ENCODE data around the gene BNC1.
"Not testable (repeated sequence)": the region's sequence is repeated elsewhere in the genome, so short reads cannot be mapped to it uniquely, and the experiment has no call there.

BNC1 gene

GRCh38 chr15:83248151-83249029 lies 36.1 kb downstream of the BNC1 start:
- DNase-seq (ENCODE audit: low read depth) = no peak

- DNase-seq (ENCODE audit: low read depth) = no peak
Observed at GRCh38 chr15:83243634-83244033, 40.8 kb downstream of the BNC1 start.

GRCh38 chr15:83230242-83230641 lies 54.2 kb downstream of the BNC1 start:
- DNase-seq (ENCODE audit: low read depth) = no peak

- DNase-seq (ENCODE audit: low read depth) = no peak
Observed at GRCh38 chr15:83225449-83225848, 59.0 kb downstream of the BNC1 start.

- DNase-seq (ENCODE audit: low read depth) = not testable (repeated sequence)
Observed at GRCh38 chr15:83221781-83222180, 62.7 kb downstream of the BNC1 start.

- no peak for DNase-seq (ENCODE audit: low read depth)
Observed at GRCh38 chr15:83219026-83219425, 65.4 kb downstream of the BNC1 start.

- DNase-seq (ENCODE audit: low read depth) = no peak
Observed at GRCh38 chr15:83215306-83215705, 69.2 kb downstream of the BNC1 start.

- DNase-seq (ENCODE audit: low read depth) = no peak
Observed at GRCh38 chr15:83210619-83211018, 73.8 kb downstream of the BNC1 start.

GRCh38 chr15:83209333-83209732 lies 75.1 kb downstream of the BNC1 start:
- no peak for DNase-seq (ENCODE audit: low read depth)

GRCh38 chr15:83208367-83208661 lies 76.2 kb downstream of the BNC1 start:
- no peak for DNase-seq (ENCODE audit: low read depth)

GRCh38 chr15:83207660-83208366 lies 76.7 kb downstream of the BNC1 start, which contains the start of gene HDGFL3:
HDGFL3 (minus strand) TSS chr15:83207823; CDS start chr15:83207414, 409 bp downstream.
- DNase-seq (ENCODE audit: low read depth) = no peak

- no peak for DNase-seq (ENCODE audit: low read depth)
Observed at GRCh38 chr15:83207009-83207659, 77.3 kb downstream of the BNC1 start.

GRCh38 chr15:83206526-83207008 lies 77.9 kb downstream of the BNC1 start:
- no peak for DNase-seq (ENCODE audit: low read depth)
